ENCODE results near the gene ESF1.

DNA sequence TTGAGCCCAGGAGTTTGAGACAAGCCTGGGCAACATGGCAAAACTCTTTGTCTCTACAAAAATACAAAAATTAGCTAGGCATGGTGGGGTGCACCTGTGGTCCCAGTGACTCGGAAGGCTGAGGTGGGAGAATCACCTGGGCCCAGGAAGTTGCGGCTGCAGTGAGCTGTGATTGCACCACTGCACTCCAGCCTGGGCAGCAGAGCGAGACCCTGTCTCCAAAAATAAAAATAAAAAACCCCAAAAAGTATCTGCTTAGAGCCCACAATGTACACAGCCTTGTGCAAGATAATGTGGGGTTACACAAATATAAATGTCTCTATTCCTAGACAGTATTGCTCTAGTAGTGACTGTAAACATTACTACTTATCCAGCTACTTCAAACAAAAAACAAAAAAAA is 5.9 kb downstream of the ESF1 start:
- no peak for TF ChIP-seq CTCF (IDR thresholded peaks at IDR 0.05)
- TF ChIP-seq POLR2A (IDR thresholded peaks at IDR 0.05), result no peak
